Bronchial epithelial cell (primary cell): Measurements from ENCODE around the gene CNRIP1. TPM values are rescaled to one million over a fixed set of nuclear protein-coding genes. Genes with fewer than 3 reads are reported as not detected.

Experiments used
- DNase-seq: peaks from one replicate; pipeline ENCODE4 v3.0.0-alpha.2; 2010; ENCODE audit warnings: low read depth
- FAIRE-seq: peaks from 2 replicates; lab custom pipeline; 2011; peaks lifted over from hg19 to GRCh38; lab: Jason Lieb, UNC
- H3K27me3 ChIP-seq: 2 replicates; pipeline ENCODE4 v1.5.1; 2011; ENCODE audit warnings: low read length; ENCODE audit not compliant: control insufficient read depth, insufficient read depth
- H3K36me3 ChIP-seq: 2 replicates; pipeline ENCODE4 v1.5.1; 2011; ENCODE audit warnings: low read length; ENCODE audit not compliant: control insufficient read depth, insufficient read depth
- H3K4me3 ChIP-seq: 2 replicates; pipeline ENCODE4 v1.5.1; 2011; ENCODE audit warnings: mild to moderate bottlenecking, low read depth, low read length, control low read depth
- total RNA-seq: library from RNA; depleted of rRNA; stranded (reverse); fragments of >200 nt; gene quantifications from 2 replicates; pipeline ENCODE4 v1.2.1, GENCODE V29; 2014
- TF ChIP-seq, protein P1 (sequence below): IDR thresholded peaks from 2 replicates; pipeline ENCODE4 v1.5.1; 2011; ENCODE audit warnings: mild to moderate bottlenecking, moderate library complexity, low read length, control low read depth, inconsistent platforms; ENCODE audit not compliant: insufficient read depth, severe bottlenecking

CNRIP1 gene
- total RNA-seq, 1 donor from 2014 or later = 0.26 TPM

DNA sequence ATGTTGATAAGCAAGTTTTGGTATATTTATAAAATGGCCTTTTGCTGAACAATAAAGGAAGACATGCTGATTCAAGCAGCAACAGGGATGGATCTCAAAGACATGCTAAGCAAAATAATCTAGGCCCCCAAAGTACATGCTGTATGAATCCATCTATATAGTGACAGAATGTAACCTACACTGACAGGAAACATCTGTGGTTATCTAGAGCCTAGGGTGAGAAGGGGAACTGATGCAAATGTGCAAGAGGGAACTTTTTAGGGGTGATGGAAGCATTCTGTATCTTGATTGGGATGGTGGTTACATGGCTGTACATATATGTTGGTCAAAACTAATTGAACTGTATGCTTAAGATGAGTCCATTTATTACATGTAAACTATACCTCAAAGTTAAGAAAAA lies 24.2 kb downstream of the CNRIP1 start:
- DNase-seq = no peak

DNA sequence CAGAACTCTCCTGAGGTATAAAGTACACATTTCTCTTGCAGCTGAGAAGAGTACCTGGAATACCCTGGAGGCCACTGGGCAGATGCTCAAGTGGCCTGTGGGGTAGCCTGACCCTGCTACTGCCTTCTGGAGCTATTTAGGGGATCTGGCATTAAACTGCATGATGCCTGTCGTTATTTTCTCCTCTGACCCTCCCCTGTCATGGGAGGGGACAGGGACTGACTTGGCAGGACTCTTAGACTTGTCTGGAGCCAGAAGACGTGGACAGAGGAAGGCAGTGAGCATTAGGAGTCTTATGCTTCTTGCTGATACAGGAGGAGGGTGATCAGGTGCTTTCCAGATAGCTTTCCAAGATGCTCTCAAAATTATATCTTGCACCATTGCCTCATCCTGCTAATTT lies 24.8 kb downstream of the CNRIP1 start:
- no peaks in the 10 kb centered on the region for H3K27me3 ChIP-seq
- FAIRE-seq (no peak), DNase-seq (no peak)
- TF ChIP-seq, protein P1, sequence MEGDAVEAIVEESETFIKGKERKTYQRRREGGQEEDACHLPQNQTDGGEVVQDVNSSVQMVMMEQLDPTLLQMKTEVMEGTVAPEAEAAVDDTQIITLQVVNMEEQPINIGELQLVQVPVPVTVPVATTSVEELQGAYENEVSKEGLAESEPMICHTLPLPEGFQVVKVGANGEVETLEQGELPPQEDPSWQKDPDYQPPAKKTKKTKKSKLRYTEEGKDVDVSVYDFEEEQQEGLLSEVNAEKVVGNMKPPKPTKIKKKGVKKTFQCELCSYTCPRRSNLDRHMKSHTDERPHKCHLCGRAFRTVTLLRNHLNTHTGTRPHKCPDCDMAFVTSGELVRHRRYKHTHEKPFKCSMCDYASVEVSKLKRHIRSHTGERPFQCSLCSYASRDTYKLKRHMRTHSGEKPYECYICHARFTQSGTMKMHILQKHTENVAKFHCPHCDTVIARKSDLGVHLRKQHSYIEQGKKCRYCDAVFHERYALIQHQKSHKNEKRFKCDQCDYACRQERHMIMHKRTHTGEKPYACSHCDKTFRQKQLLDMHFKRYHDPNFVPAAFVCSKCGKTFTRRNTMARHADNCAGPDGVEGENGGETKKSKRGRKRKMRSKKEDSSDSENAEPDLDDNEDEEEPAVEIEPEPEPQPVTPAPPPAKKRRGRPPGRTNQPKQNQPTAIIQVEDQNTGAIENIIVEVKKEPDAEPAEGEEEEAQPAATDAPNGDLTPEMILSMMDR = no peak
- no peaks in the 10 kb centered on the region for H3K36me3 ChIP-seq
- no peak overlapping the region for H3K4me3 ChIP-seq

More for the DNA sequence above, 24.2 kb downstream of the CNRIP1 start:
- no peak for FAIRE-seq
- TF ChIP-seq, protein P1 = no peak
- H3K27me3 ChIP-seq = no peaks in the 10 kb centered on the region
- H3K36me3 ChIP-seq = no peaks in the 10 kb centered on the region
- H3K4me3 ChIP-seq = no peak overlapping the region

DNA sequence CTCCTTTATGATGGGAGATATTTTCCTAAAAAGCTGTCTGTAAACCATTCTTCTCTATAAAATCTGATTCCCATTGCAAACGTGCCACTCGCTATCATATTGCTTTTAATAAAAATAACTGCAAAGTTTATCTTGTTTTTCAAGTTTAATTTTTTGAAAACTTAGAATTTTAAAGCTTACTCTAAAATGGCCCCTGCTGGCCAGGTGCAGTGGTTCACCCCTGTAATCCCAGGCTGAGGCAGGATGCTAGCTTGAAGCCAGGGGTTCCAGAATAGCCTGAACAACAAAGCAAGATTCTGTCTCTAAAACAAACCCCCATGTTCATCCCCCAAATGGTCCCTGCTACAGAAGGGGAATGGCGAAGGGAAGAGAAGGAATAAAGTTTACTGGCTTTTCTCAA lies 25.6 kb downstream of the CNRIP1 start:
- DNase-seq (no peak), FAIRE-seq (no peak)
- TF ChIP-seq, protein P1 = no peak
- H3K4me3 ChIP-seq = no peak overlapping the region
- no peaks in the 10 kb centered on the region for H3K27me3 ChIP-seq
- no peaks in the 10 kb centered on the region for H3K36me3 ChIP-seq

DNA sequence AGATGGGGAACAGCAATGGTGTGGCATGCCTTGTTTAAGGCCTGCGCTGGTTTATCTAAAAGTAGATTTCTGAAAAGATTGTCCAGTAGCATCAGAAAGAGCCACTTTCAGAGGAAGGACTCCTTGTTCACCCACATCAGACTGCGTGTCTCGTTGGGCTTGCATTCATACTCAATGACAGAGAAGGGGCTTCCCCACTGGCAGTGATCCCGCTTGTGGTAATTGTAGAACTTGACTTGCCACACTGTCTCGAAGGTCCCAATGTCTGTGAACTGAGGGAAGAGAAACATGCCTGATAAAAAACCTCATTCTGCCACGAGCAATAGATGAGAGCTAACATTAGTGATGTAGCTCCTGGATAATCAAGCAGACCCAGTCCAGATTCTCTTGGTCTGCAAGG lies 26.0 kb downstream of the CNRIP1 start:
- DNase-seq (no peak), FAIRE-seq (peak; percentile 55)
- Histone ChIP-seq H3K27me3 (no peaks in the 10 kb centered on the region), H3K4me3 (no peak overlapping the region), H3K36me3 (no peaks in the 10 kb centered on the region)
- TF ChIP-seq, protein P1 = no peak

DNA sequence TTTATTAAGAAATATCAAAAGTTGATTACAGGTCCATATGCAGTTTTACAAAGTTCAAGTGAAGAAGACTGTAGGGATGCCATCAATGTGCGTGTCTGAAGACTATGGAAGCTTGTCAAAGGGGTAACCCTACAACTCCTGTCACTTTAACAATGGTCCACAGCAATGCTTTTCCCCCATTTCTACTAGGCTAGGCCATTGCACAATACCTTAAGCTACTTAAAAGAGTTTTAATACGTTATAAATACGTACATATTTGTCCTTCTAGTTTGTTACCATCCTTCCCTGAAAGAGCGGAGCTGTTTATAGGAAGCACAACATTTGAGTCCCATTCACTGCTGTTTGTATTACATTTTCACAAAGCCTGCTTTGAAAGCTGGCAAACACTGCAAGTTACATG lies 26.7 kb downstream of the CNRIP1 start:
- Histone ChIP-seq H3K27me3 (no peaks in the 10 kb centered on the region), H3K4me3 (no peak overlapping the region), H3K36me3 (no peaks in the 10 kb centered on the region)
- FAIRE-seq (no peak), DNase-seq (no peak)
- TF ChIP-seq, protein P1 = no peak

DNA sequence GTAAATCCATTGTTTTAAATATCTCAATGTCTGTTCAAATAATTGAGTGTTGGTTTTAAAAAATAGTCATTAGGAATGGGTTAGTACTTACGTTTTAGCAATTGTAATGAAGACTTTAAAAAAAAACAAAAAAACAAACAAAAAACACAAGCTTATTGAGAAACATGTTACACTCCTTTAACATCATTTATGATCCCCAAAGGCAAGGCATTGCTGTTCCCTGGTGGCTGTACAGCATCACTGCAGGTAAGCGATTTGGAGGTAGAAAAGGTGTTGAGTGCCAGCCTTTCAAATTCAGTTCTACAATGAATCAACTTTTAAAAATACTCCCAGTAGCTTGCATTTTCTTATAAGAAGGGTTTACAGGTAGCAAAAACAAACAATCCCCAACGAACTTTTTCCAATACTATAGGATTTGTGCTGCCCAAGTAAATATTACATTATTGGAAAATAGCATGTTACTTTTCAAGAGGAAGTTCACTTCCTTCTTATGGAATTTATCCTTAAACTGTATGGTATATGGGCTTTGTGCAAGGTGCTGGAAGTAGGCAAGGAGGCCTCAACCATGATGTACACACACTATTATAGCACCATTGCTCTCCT lies 27.5 kb downstream of the CNRIP1 start:
- DNase-seq (peak; percentile 49), FAIRE-seq (no peak)
- Histone ChIP-seq H3K36me3 (no peaks in the 10 kb centered on the region), H3K4me3 (no peak overlapping the region), H3K27me3 (no peaks in the 10 kb centered on the region)
- TF ChIP-seq, protein P1 = peak; percentile 82
